ENCODE measurements around the gene FGF18.
"Not testable (repeated sequence)": the region's sequence is repeated elsewhere in the genome, so short reads cannot be mapped to it uniquely, and the experiment has no call there.

The FGF18 gene

DNA sequence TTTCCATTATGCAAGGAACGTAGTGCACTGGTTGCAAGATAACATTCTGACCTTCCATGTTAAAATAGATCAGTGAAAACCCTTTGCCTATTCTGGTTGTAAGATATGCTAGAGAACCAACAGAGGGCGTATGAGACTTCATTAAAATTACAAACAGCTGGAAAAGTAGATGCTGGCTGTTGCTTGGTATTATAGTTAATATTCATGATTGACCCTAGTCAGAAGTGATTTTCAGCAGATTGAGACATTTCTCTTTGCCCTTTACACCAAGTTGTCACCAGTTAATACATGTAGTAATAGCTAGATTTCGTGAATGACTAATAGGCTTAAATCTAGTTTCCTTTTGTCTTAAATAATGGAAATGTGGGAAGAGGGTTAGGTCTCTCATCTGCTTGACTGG is 13.8 kb upstream of the FGF18 start:
- Mint-ChIP-seq H3K4me3 (no peak overlapping the region), H3K27ac (ENCODE audit: low read depth) (peak overlapping the region; percentile 72), H3K9me3 (no peaks in the 10 kb centered on the region), H3K27me3 (no peaks in the 10 kb centered on the region), H3K4me1 (peaks cover 26% of the 10 kb centered on the region), H3K36me3 (ENCODE audit: insufficient read depth) (peaks cover 68% of the 10 kb centered on the region)
- DNase-seq (ENCODE audit: low spot score in 2 of 2) (no peak), ATAC-seq (replicated peaks; ENCODE audit: extremely low read depth, poor library complexity, severe bottlenecking) (no peak)

DNA sequence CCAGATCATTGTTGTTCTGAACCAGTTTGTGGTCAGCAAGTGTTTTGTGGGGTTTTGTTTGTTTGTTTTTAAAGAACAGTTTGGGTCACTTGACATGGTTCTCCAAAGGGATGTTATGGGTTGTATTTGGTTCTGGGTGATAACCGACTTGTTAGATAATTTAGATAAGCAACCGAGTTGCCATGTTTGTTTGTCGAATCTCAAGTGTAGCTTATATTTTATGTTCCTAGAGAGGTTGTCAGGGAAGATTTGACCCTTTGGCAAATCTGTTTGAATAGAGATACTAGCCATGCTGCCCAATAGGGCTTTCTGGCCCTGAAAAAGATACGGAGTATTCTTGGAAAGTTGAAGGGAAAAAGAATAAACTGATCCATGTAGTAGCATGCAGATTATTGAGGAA is 12.2 kb upstream of the FGF18 start:
- no peak for ATAC-seq (replicated peaks; ENCODE audit: extremely low read depth, poor library complexity, severe bottlenecking)
- H3K9me3 Mint-ChIP-seq = no peaks in the 10 kb centered on the region
- peaks cover 72% of the 10 kb centered on the region for H3K36me3 Mint-ChIP-seq (ENCODE audit: insufficient read depth)
- no peak overlapping the region for H3K27ac Mint-ChIP-seq (ENCODE audit: low read depth)
- no peaks in the 10 kb centered on the region for H3K27me3 Mint-ChIP-seq
- H3K4me3 Mint-ChIP-seq = no peak overlapping the region
- H3K4me1 Mint-ChIP-seq = peaks cover 28% of the 10 kb centered on the region
- DNase-seq (ENCODE audit: low spot score in 2 of 2) = no peak

- ATAC-seq (replicated peaks; ENCODE audit: extremely low read depth, poor library complexity, severe bottlenecking) (no peak), DNase-seq (ENCODE audit: low spot score in 2 of 2) (no peak)
- peaks cover 31% of the 10 kb centered on the region for H3K4me1 Mint-ChIP-seq
- peaks cover 86% of the 10 kb centered on the region for H3K36me3 Mint-ChIP-seq (ENCODE audit: insufficient read depth)
- no peaks in the 10 kb centered on the region for H3K9me3 Mint-ChIP-seq
- no peaks in the 10 kb centered on the region for H3K27me3 Mint-ChIP-seq
- H3K4me3 Mint-ChIP-seq = no peak overlapping the region
- H3K27ac Mint-ChIP-seq (ENCODE audit: low read depth) = peak overlapping the region; percentile 29
Measured at GRCh38 chr5:171409164-171410136, 10.0 kb upstream of the FGF18 start.

DNA sequence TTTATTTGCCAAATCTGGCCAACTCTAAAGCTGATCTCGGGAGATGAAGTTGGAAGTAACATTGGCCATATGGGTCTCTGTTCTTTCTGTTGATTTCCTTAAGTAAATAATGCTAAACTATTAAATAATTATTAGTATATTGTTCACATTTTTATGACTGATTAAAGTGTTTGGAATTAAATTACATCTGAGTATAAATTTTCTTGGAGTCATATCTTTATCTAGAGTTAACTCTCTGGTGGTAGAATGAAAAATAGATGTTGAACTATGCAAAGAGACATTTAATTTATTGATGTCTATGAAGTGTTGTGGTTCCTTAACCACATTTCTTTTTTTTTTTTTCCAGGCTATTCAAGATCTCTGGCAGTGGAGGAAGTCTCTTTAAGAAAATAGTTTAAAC is 9.3 kb upstream of the FGF18 start:
- DNase-seq (ENCODE audit: low spot score in 2 of 2) = no peak
- Mint-ChIP-seq H3K36me3 (ENCODE audit: insufficient read depth) (peaks cover 82% of the 10 kb centered on the region), H3K27ac (ENCODE audit: low read depth) (no peak overlapping the region), H3K9me3 (no peaks in the 10 kb centered on the region), H3K27me3 (no peaks in the 10 kb centered on the region), H3K4me1 (peaks cover 31% of the 10 kb centered on the region), H3K4me3 (no peak overlapping the region)
- ATAC-seq (replicated peaks; ENCODE audit: extremely low read depth, poor library complexity, severe bottlenecking) = no peak

- Mint-ChIP-seq H3K27ac (ENCODE audit: low read depth) (no peak overlapping the region), H3K36me3 (ENCODE audit: insufficient read depth) (peaks cover 62% of the 10 kb centered on the region), H3K9me3 (no peaks in the 10 kb centered on the region), H3K4me3 (no peak overlapping the region), H3K27me3 (no peaks in the 10 kb centered on the region), H3K4me1 (peaks cover 20% of the 10 kb centered on the region)
- ATAC-seq (replicated peaks; ENCODE audit: extremely low read depth, poor library complexity, severe bottlenecking) (no peak), DNase-seq (ENCODE audit: low spot score in 2 of 2) (no peak)
Measured at GRCh38 chr5:171412186-171412585, 7.3 kb upstream of the FGF18 start.

- DNase-seq (ENCODE audit: low spot score in 2 of 2) (no peak), ATAC-seq (replicated peaks; ENCODE audit: extremely low read depth, poor library complexity, severe bottlenecking) (no peak)
- Mint-ChIP-seq H3K36me3 (ENCODE audit: insufficient read depth) (peaks cover 51% of the 10 kb centered on the region), H3K27me3 (no peaks in the 10 kb centered on the region), H3K4me3 (no peak overlapping the region), H3K4me1 (peaks cover 9% of the 10 kb centered on the region), H3K9me3 (no peaks in the 10 kb centered on the region), H3K27ac (ENCODE audit: low read depth) (peak overlapping the region; percentile 67)
Measured at GRCh38 chr5:171413153-171413910, 6.1 kb upstream of the FGF18 start.

DNA sequence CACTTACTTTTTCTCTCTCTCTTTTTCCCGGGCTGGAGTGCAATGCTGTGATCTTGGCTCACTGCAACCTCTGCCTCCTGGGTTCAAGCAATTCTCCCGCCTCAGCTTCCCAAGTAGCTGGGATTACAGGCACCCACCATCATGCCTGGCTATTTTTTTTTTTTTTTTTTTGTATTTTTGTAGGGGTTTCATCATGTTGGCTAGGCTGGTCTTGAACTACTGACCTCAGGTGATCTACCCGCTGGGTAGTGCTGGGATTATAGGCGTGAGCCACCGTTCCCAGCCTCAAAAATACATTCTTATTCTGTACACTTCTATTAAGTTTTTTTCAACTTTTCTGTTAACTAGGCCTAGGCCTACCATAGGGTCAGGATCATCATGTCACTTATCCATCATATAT is 5.5 kb upstream of the FGF18 start:
- peaks cover 47% of the 10 kb centered on the region for H3K36me3 Mint-ChIP-seq (ENCODE audit: insufficient read depth)
- peak in 1 of 2 donors; percentile 0 for DNase-seq (ENCODE audit: low spot score in 2 of 2)
- H3K27ac Mint-ChIP-seq (ENCODE audit: low read depth) = peak overlapping the region; percentile 67
- not testable (repeated sequence) for H3K27me3 Mint-ChIP-seq; ATAC-seq (replicated peaks; ENCODE audit: extremely low read depth, poor library complexity, severe bottlenecking); H3K9me3 Mint-ChIP-seq; H3K4me3 Mint-ChIP-seq
- peaks cover 12% of the 10 kb centered on the region for H3K4me1 Mint-ChIP-seq

GRCh38 chr5:171415115-171415730 is 4.2 kb upstream of the FGF18 start:
- Mint-ChIP-seq H3K36me3 (ENCODE audit: insufficient read depth) (peaks cover 39% of the 10 kb centered on the region), H3K4me1 (peaks cover 15% of the 10 kb centered on the region), H3K27me3 (no peaks in the 10 kb centered on the region), H3K4me3 (no peak overlapping the region), H3K27ac (ENCODE audit: low read depth) (no peak overlapping the region), H3K9me3 (no peaks in the 10 kb centered on the region)
- no peak for ATAC-seq (replicated peaks; ENCODE audit: extremely low read depth, poor library complexity, severe bottlenecking)
- no peak for DNase-seq (ENCODE audit: low spot score in 2 of 2)

DNA sequence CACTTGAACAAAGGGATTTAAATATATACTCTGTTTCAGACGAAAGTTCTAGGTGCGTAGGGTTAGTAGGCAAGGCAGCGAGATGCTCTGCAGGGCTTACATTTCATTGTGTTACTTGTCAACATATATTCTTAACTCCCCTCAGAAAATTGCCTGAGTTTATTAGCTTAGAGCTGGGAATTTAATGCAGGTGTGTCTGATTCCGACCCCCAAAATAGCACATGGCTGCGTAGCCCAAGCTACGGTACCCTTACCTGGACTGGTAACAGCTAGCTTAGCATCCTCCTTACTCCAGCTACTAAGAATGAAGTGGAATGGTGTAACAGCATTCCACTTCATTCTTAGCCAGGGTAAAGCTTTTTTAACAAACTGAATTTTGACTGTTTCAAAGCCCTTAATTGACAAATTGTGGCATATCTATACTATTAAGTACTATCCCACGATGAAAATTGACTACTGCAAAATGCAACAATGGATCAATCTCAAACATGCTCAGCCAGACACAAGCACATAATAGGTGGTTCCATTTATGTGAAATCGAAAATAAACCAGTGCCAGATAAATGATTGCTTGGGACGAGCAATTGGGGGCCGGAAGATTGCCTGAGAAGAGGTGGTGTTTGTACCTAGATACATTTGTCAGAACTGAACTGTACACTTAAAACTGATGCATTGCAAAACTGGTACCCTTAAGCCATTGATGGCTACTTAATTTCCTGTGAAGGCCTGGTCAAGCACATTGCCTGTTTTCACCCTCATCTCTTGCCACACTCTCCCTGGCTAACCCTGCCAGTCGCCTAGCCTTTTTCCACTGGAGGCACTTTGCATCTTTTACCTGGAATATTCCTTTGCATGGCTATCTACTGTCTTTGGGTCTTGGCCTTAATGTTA is 3.0 kb upstream of the FGF18 start:
- ATAC-seq (replicated peaks; ENCODE audit: extremely low read depth, poor library complexity, severe bottlenecking) = no peak
- H3K27ac Mint-ChIP-seq (ENCODE audit: low read depth) = no peak overlapping the region
- peaks cover 9% of the 10 kb centered on the region for H3K27me3 Mint-ChIP-seq
- no peak for DNase-seq (ENCODE audit: low spot score in 2 of 2)
- peaks cover 17% of the 10 kb centered on the region for H3K4me1 Mint-ChIP-seq
- peaks cover 28% of the 10 kb centered on the region for H3K36me3 Mint-ChIP-seq (ENCODE audit: insufficient read depth)
- H3K9me3 Mint-ChIP-seq = no peaks in the 10 kb centered on the region
- H3K4me3 Mint-ChIP-seq = no peak overlapping the region

DNA sequence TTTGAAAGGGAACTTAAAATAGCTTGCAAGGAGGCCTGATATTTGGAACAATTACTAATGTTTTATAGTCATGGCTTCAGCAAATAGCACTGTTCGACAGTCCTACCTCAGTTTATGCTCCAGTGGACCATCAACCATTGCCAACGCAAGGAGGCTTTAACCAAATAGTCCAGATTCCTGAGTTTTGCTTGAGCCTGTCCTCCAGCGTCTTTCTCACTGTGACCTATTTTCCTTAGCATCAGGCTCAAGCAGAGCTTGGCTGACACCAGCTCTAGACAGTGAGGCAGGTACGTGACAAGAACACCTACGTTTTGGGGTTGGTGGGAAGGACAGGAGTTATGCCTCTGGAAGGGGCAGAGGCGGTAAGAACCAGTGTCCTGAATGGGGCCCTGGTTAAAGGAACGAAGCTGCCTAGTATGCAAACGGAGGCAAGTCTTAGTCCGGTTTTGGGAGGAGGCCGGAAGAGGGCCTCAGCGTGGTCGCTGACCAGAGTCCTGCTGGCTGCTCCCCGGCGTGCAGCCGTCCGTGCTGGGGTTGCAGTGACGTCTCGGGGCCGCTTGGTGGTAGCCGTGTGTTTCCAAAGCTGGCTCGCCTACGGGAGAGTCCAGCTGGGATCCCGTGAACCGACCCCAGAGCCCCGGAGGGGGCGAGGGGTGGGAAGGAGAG is 998 bp upstream of the FGF18 start:
- H3K9me3 Mint-ChIP-seq = no peaks in the 10 kb centered on the region
- peak; percentile 45 for ATAC-seq (replicated peaks; ENCODE audit: extremely low read depth, poor library complexity, severe bottlenecking)
- peak in 1 of 2 donors; percentile 33 for DNase-seq (ENCODE audit: low spot score in 2 of 2)
- H3K27ac Mint-ChIP-seq (ENCODE audit: low read depth) = no peak overlapping the region
- H3K36me3 Mint-ChIP-seq (ENCODE audit: insufficient read depth) = peaks cover 9% of the 10 kb centered on the region
- peaks cover 13% of the 10 kb centered on the region for H3K4me1 Mint-ChIP-seq
- peak overlapping the region; percentile 80 for H3K4me3 Mint-ChIP-seq
- peaks cover 29% of the 10 kb centered on the region for H3K27me3 Mint-ChIP-seq

DNA sequence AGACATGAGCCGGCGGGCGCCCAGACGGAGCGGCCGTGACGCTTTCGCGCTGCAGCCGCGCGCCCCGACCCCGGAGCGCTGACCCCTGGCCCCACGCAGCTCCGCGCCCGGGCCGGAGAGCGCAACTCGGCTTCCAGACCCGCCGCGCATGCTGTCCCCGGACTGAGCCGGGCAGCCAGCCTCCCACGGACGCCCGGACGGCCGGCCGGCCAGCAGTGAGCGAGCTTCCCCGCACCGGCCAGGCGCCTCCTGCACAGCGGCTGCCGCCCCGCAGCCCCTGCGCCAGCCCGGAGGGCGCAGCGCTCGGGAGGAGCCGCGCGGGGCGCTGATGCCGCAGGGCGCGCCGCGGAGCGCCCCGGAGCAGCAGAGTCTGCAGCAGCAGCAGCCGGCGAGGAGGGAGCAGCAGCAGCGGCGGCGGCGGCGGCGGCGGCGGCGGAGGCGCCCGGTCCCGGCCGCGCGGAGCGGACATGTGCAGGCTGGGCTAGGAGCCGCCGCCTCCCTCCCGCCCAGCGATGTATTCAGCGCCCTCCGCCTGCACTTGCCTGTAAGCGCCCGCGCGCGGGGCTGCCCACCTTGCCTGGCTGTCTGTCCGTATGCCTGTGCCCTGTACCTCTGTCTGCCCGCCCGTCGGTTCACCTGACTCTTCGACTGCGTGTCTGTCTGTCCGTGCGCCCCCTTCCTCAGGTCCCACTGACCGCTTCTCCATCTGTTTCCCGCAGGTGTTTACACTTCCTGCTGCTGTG is 412 bp downstream of the FGF18 start:
- Mint-ChIP-seq H3K27ac (ENCODE audit: low read depth) (peak overlapping the region; percentile 51), H3K9me3 (no peaks in the 10 kb centered on the region), H3K4me3 (peak overlapping the region; percentile 70), H3K36me3 (ENCODE audit: insufficient read depth) (peaks cover 5% of the 10 kb centered on the region), H3K27me3 (peaks cover 29% of the 10 kb centered on the region), H3K4me1 (peaks cover 13% of the 10 kb centered on the region)
- no peak for DNase-seq (ENCODE audit: low spot score in 2 of 2)
- peak; percentile 44 for ATAC-seq (replicated peaks; ENCODE audit: extremely low read depth, poor library complexity, severe bottlenecking)
